ENCODE results near the gene TUBA3E. TPM values are rescaled to one million over a fixed set of nuclear protein-coding genes. Genes with fewer than 3 reads are reported as not detected.

The TUBA3E gene
- total RNA-seq (not detected), polyA plus RNA-seq (not detected)
- long read RNA-seq, donor 1: 0 reads
- long read RNA-seq, donor 2, partial matches to known transcripts: 36 of 434 reads
- long read RNA-seq, donor 2, other reads (novel, unspliced or antisense): 398 of 434 reads
- long read RNA-seq, donor 3: 0 reads
- long read RNA-seq, donor 4: 0 reads
- long read RNA-seq, donor 5: 0 reads
- long read RNA-seq, donor 6: 0 reads
- long read RNA-seq, donor 7: 0 reads
- long read RNA-seq, donor 8: 0 reads
- long read RNA-seq, donor 9: 0 reads
- long read RNA-seq, donor 10: 0 reads

DNA sequence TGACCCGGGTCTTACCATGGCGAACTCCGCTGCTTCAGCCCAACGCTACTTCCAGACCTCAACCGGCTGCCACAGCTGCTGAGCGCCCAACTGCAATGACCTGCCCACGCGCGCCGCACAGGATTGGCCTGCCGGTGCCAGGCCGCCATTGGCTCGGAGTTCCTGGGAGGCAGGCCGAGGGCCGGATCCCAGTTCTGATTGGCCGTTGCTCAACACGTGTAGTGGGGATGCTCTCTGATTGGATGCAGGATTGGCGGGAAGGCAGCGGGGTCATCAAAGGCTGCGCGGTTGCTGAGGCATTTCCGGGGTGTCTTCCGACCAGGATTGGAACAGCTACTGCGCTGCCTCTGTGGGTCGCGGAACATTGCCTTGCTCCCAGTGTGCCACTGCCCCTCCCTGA lies at the start of gene TUBA3E:
Gene TUBA3E (minus strand): TSS at position 97 of the 400 bp plus-strand sequence. CDS start 79 bp downstream, at position 18.
- no peaks in the 10 kb centered on the region for H3K9me3 ChIP-seq (replicated peaks in 1 of 3)
- TF ChIP-seq POLR2A (IDR thresholded peaks at IDR 0.05) (no peak), CTCF (IDR thresholded peaks at IDR 0.05) (no peak)
- intact Hi-C loops (cut with DNase I): no loop called here
- no peak within 1 kb of the TSS for H3K4me3 ChIP-seq
- 97 to 100% (median 97%) methylated on average over 5 to 26 of the region's 26 CpGs; no CpG with 5 or more reads in 1 of the 4 donors for WGBS, 4 donors
- no peaks in the 10 kb centered on the region for H3K27me3 ChIP-seq
- no peaks in the 10 kb centered on the region for H3K4me1 ChIP-seq (replicated peaks in 1 of 2)
- H3K36me3 ChIP-seq (replicated peaks in 1 of 2): no peaks in the 10 kb centered on the region
- H3K27ac ChIP-seq: no peak within 1 kb of the TSS
- DNase-seq: no peak

DNA sequence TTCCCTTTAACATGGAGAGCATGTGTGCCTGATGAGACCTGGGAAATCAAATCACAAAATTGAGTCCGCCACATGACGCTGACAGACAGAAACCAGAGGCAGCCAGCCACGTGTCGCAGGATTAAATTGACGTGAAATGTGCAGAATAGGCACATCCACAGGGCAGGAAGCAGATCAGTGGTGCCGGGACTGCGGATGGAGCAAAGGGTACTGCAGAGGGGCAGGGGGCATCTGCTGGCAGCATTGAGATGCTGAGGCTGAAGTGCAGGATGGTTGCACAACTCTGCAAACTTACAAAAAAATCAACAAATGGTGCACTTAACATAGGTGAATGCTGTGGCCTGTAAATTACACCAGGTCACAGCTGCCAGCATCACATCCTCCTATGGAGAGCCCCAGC lies 48.2 kb upstream of the TUBA3E start:
- Histone ChIP-seq H3K9me3 (replicated peaks in 1 of 3) (no peaks in the 10 kb centered on the region), H3K4me1 (replicated peaks in 1 of 2) (no peaks in the 10 kb centered on the region), H3K36me3 (replicated peaks in 1 of 2) (no peaks in the 10 kb centered on the region), H3K27ac (no peak overlapping the region), H3K4me3 (no peak overlapping the region), H3K27me3 (no peaks in the 10 kb centered on the region)
- 77 to 87% (median 78%) methylated on average over 7 of the region's 7 CpGs for WGBS, 4 donors
- intact Hi-C loops (cut with DNase I): no loop called here
- TF ChIP-seq POLR2A (IDR thresholded peaks at IDR 0.05) (no peak), CTCF (IDR thresholded peaks at IDR 0.05) (no peak)
- DNase-seq: peak in 1 of 7 donors; percentile 69

- Histone ChIP-seq H3K36me3 (replicated peaks in 1 of 2) (no peaks in the 10 kb centered on the region), H3K27me3 (no peaks in the 10 kb centered on the region), H3K4me3 (no peak overlapping the region), H3K9me3 (replicated peaks in 1 of 3) (no peaks in the 10 kb centered on the region), H3K27ac (no peak overlapping the region), H3K4me1 (replicated peaks in 1 of 2) (no peaks in the 10 kb centered on the region)
- TF ChIP-seq POLR2A (IDR thresholded peaks at IDR 0.05): no peak
- no peak for TF ChIP-seq CTCF (IDR thresholded peaks at IDR 0.05)
- DNase-seq: no peak
- intact Hi-C loops (cut with DNase I): no loop called here
- 54 to 76% (median 64%) methylated on average over 3 of the region's 3 CpGs for WGBS, 4 donors
Observed at GRCh38 chr2:130245976-130246375, 47.7 kb upstream of the TUBA3E start.

DNA sequence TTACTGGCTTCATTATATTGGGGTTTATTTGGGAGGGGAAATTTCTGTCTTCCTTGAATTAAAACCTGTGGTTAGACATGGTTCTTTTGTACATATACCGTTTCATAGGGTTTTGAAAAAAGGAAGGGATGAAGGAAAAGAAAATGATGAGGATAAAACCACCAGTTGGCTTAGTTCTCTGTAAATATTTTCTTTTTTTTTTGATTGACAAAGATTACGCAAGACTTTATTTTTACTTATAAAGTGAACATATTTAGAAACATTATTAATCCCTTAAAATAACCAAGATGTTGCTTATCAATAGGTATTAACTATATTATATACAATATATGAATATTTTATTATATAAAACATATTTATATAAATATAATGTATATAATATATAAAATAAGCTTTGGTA lies 45.1 kb upstream of the TUBA3E start:
- DNase-seq: no peak
- H3K36me3 ChIP-seq (replicated peaks in 1 of 2): no peaks in the 10 kb centered on the region
- intact Hi-C loops (cut with DNase I): no loop called here
- H3K9me3 ChIP-seq (replicated peaks in 1 of 3): no peaks in the 10 kb centered on the region
- no peaks in the 10 kb centered on the region for H3K4me1 ChIP-seq (replicated peaks in 1 of 2)
- H3K27ac ChIP-seq: no peak overlapping the region
- no peaks in the 10 kb centered on the region for H3K27me3 ChIP-seq
- no peak overlapping the region for H3K4me3 ChIP-seq
- 83 to 92% (median 86%) methylated on average over 2 of the region's 2 CpGs for WGBS, 4 donors
- TF ChIP-seq CTCF (IDR thresholded peaks at IDR 0.05) (no peak), POLR2A (IDR thresholded peaks at IDR 0.05) (no peak)

Measured in adrenal gland (tissue), 19 donors.